HCT116 (cell line): Measurements from ENCODE around the gene ZFYVE1. TPM values are rescaled to one million over a fixed set of nuclear protein-coding genes. Genes with fewer than 3 reads are reported as not detected.
A peak's percentile ranks its signal among the peaks of the same experiment; 100 is the strongest.

Source experiments
- ATAC-seq: fragments of 200-7000 bp; cut with Tn5 transposase; 2 replicates; pipeline ENCODE4 v1.9.1; 2020; ENCODE audit warnings: mild to moderate bottlenecking, moderate library complexity
- BruUV-seq: library from RNA; stranded (reverse); fragments of 400-500 nt; replicated peaks from 2 replicates; lab custom pipeline; 2021; lab: Mats Ljungman, UMichigan
- CTCF ChIA-PET: fragments of 300-600 bp; sonication (Branson Sonifier 250); formaldehyde crosslinking; loops from one replicate; lab custom pipeline; 2021; ENCODE audit warnings: antibody characterized with exemption; lab: Charles Lee
- POLR2A ChIA-PET: fragments of 300-600, 350-600 bp; sonication (Branson Sonifier 250); formaldehyde crosslinking; loops from one replicate; lab custom pipeline; 2021; ENCODE audit warnings: antibody characterized with exemption; lab: Charles Lee
- RAD21 ChIA-PET, 2 experiments: fragments of 300-600 bp; sonication (Branson Sonifier 250); formaldehyde crosslinking; loops; one replicate each; lab custom pipeline; 2023; ENCODE audit warnings: low total read pairs in 2 of 2; ENCODE audit not compliant: uncharacterized antibody in 2 of 2, unreplicated experiment in 2 of 2, low non-redundant PET in 1 of 2; lab: Charles Lee
- DNase-seq: peaks from one replicate; pipeline ENCODE4 v3.0.0-alpha.2; 2010; ENCODE audit warnings: low read depth, low spot score
- H2AFZ ChIP-seq: fragments of 200-600 bp; shearing (Covaris generic), sonication (generic); 2 replicates; pipeline ENCODE4 v1.6.1; 2017; ENCODE audit warnings: low read depth, mixed run types, mixed read lengths, antibody characterized with exemption, low read length; ENCODE audit not compliant: poor library complexity, severe bottlenecking
- H3K27ac ChIP-seq: 2 replicates; pipeline ENCODE4 v1.5.1; 2012; ENCODE audit warnings: low read depth, low read length
- H3K27me3 ChIP-seq: fragments of 200-600 bp; sonication (generic); 2 replicates; pipeline ENCODE4 v1.6.1; 2016; ENCODE audit warnings: mixed run types, low read length, mixed read lengths; ENCODE audit not compliant: insufficient read depth
- H3K36me3 ChIP-seq, 2 experiments: fragments of 200-500 bp in 1 of 2; fragments of 200-600 bp in 1 of 2; sonication (Bioruptor generic) in 1 of 2; sonication (generic) in 1 of 2; 2 replicates each; pipeline versions ENCODE4 v1.5.1 to v1.6.1; 2014 to 2016; ENCODE audit warnings: low read length in 2 of 2, inconsistent platforms in 1 of 2, mixed read lengths in 1 of 2, mixed run types in 1 of 2; ENCODE audit not compliant: insufficient read depth in 2 of 2, control insufficient read depth in 1 of 2
- H3K4me1 ChIP-seq, 2 experiments: fragments of 200-600 bp in 1 of 2; sonication (generic) in 1 of 2; 2 replicates each; pipeline versions ENCODE4 v1.5.1 to v1.6.1; 2012 to 2017; ENCODE audit warnings: low read length in 2 of 2, inconsistent platforms in 1 of 2, mild to moderate bottlenecking in 1 of 2, mixed read lengths in 1 of 2, mixed run types in 1 of 2, moderate library complexity in 1 of 2; ENCODE audit not compliant: insufficient read depth in 2 of 2, control insufficient read depth in 1 of 2
- H3K4me2 ChIP-seq: fragments of 200-600 bp; sonication (generic); 2 replicates; pipeline ENCODE4 v1.6.1; 2017; ENCODE audit warnings: mixed run types, low read length, mixed read lengths
- H3K4me3 ChIP-seq, 2 experiments: fragments of 200-600 bp in 1 of 2; sonication (generic) in 1 of 2; replicated peaks in 1 of 2; 2 replicates each; pipeline ENCODE4 v1.5.1; 2011 to 2016; ENCODE audit warnings: low read length in 2 of 2, control low read depth in 1 of 2, low read depth in 1 of 2, mild to moderate bottlenecking in 1 of 2, mixed read lengths in 1 of 2, mixed run types in 1 of 2
- H3K79me2 ChIP-seq: fragments of 200-600 bp; sonication (generic); 2 replicates; pipeline ENCODE4 v1.6.1; 2017; ENCODE audit warnings: mild to moderate bottlenecking, mixed run types, low read length, moderate library complexity, mixed read lengths; ENCODE audit not compliant: insufficient read depth
- H3K9ac ChIP-seq: fragments of 200-600 bp; sonication (generic); 2 replicates; pipeline ENCODE4 v1.6.1; 2016; ENCODE audit warnings: low read length, mixed read lengths
- H3K9me2 ChIP-seq: fragments of 200-600 bp; sonication (generic), shearing (Covaris generic); 2 replicates; pipeline ENCODE4 v1.6.1; 2017; ENCODE audit warnings: mixed run types, mild to moderate bottlenecking, moderate library complexity; ENCODE audit not compliant: insufficient read depth
- H3K9me3 ChIP-seq, 2 experiments: fragments of 200-500 bp in 1 of 2; fragments of 200-600 bp in 1 of 2; sonication (Bioruptor generic) in 1 of 2; sonication (generic) in 1 of 2; 2 replicates each; pipeline ENCODE4 v1.6.1; 2014 to 2017; ENCODE audit warnings: low read length in 2 of 2, mixed read lengths in 2 of 2, inconsistent platforms in 1 of 2, low read depth in 1 of 2, mild to moderate bottlenecking in 1 of 2, mixed run types in 1 of 2, moderate library complexity in 1 of 2; ENCODE audit not compliant: control insufficient read depth in 1 of 2, insufficient read depth in 1 of 2
- H4K20me1 ChIP-seq: fragments of 200-600 bp; sonication (generic), shearing (Covaris generic); 2 replicates; pipeline ENCODE4 v1.6.1; 2017; ENCODE audit warnings: mixed run types, mild to moderate bottlenecking, moderate library complexity; ENCODE audit not compliant: insufficient read depth
- ATF3 ChIP-seq: IDR thresholded peaks from 2 replicates; pipeline ENCODE4 v1.6.1; 2012
- CTCF ChIP-seq, 3 experiments: fragments of 200-600 bp in 1 of 3; sonication (generic) in 1 of 3; IDR thresholded peaks in 2 of 3; conservative IDR thresholded peaks in 1 of 3; 2 replicates each; pipeline ENCODE4 v1.5.1; 2012 to 2017; ENCODE audit warnings: low read depth in 2 of 3, low read length in 2 of 3, antibody characterized with exemption in 1 of 3, borderline replicate concordance in 1 of 3, control low read depth in 1 of 3, mild to moderate bottlenecking in 1 of 3, mixed read lengths in 1 of 3, mixed run types in 1 of 3, moderate library complexity in 1 of 3; ENCODE audit not compliant: insufficient read depth in 1 of 3
- ELF1 ChIP-seq: IDR thresholded peaks from 2 replicates; pipeline ENCODE4 v1.6.1; 2012; ENCODE audit warnings: low read depth, borderline replicate concordance
- EZH2phosphoT487 ChIP-seq: fragments of 200-600 bp; IDR thresholded peaks from 2 replicates; pipeline ENCODE4 v1.6.1; 2018; ENCODE audit warnings: antibody characterized with exemption, borderline replicate concordance
- FOSL1 ChIP-seq: IDR thresholded peaks from 2 replicates; pipeline ENCODE4 v1.6.1; 2012; ENCODE audit warnings: low read depth
- MAX ChIP-seq: IDR thresholded peaks from 2 replicates; pipeline ENCODE4 v1.6.1; 2012
- POLR2AphosphoS5 ChIP-seq: IDR thresholded peaks from 2 replicates; pipeline ENCODE4 v1.6.1; 2011; ENCODE audit warnings: mild to moderate bottlenecking, low read depth, low read length, moderate library complexity
- RAD21 ChIP-seq: IDR thresholded peaks from 2 replicates; pipeline ENCODE4 v1.6.1; 2012; ENCODE audit warnings: low read depth, mild to moderate bottlenecking
- SIN3A ChIP-seq: IDR thresholded peaks from 2 replicates; pipeline ENCODE4 v1.6.1; 2012; ENCODE audit warnings: low read depth
- SRF ChIP-seq: IDR thresholded peaks from 2 replicates; pipeline ENCODE4 v1.6.1; 2012; ENCODE audit warnings: low read depth
- TCF7L2 ChIP-seq: IDR thresholded peaks from 2 replicates; pipeline ENCODE4 v1.7.0; 2011; ENCODE audit warnings: borderline replicate concordance, inconsistent platforms; ENCODE audit not compliant: insufficient read depth, insufficient read length; ENCODE audit errors: extremely low read depth
- ZFX ChIP-seq: fragments of 450-650 bp; IDR thresholded peaks from 2 replicates; pipeline ENCODE4 v1.6.1; 2017
- intact Hi-C: fragments of 100-400 bp; cut with micrococcal nuclease; formaldehyde crosslinking; loops from 2 replicates; pipeline ENCODE4 v1.10.0; 2022
- total RNA-seq: library from RNA; stranded (reverse); gene quantifications from one replicate; pipeline ENCODE4 v1.2.1, GENCODE V29; 2021; ENCODE audit not compliant: unreplicated experiment

ZFYVE1 gene
- total RNA-seq, 1 experiment from 2014 or later: 7.7 TPM

- CTCF ChIA-PET: no interaction called here
- Histone ChIP-seq H3K9me2 (no peaks in the 10 kb centered on the region), H3K27ac (no peak overlapping the region), H4K20me1 (no peaks in the 10 kb centered on the region), H3K9ac (no peak overlapping the region), H3K9me3 (no peaks in the 10 kb centered on the region), H3K79me2 (no peaks in the 10 kb centered on the region), H3K4me2 (no peak overlapping the region), H2AFZ (no peak overlapping the region), H3K27me3 (no peaks in the 10 kb centered on the region), H3K4me1 (no peaks in the 10 kb centered on the region), H3K36me3 (no peaks in the 10 kb centered on the region; a peak in 1 of 4 replicates), H3K4me3 (no peak overlapping the region)
- POLR2A ChIA-PET: no interaction called here
- RAD21 ChIA-PET: no interaction called here
- no peak for DNase-seq
- no peak for ATAC-seq
- TF ChIP-seq SRF: no peak
- TF ChIP-seq POLR2AphosphoS5: no peak
- TF ChIP-seq TCF7L2: no peak
- TF ChIP-seq FOSL1: no peak
- no TSS peak for BruUV-seq
- intact Hi-C loops: no loop called here
Observed at GRCh38 chr14:72978856-72979255, 48.0 kb downstream of the ZFYVE1 start.

- ChIA-PET CTCF (interaction anchor here (0.9 to 1.2 kb wide), 2 partner anchors 74 to 496 kb away, joined by 4 to 6 read pairs; no protein-coding TSS in a partner anchor), RAD21 (no interaction called here), POLR2A (no interaction called here)
- DNase-seq (no peak), ATAC-seq (peak; percentile 79)
- Histone ChIP-seq H3K9me3 (no peaks in the 10 kb centered on the region), H3K27ac (no peak overlapping the region), H3K79me2 (no peaks in the 10 kb centered on the region), H4K20me1 (no peaks in the 10 kb centered on the region), H3K36me3 (no peaks in the 10 kb centered on the region), H3K9ac (no peak overlapping the region), H3K4me2 (no peak overlapping the region), H3K4me3 (no peak overlapping the region), H3K4me1 (no peaks in the 10 kb centered on the region), H2AFZ (no peak overlapping the region), H3K27me3 (no peaks in the 10 kb centered on the region), H3K9me2 (no peaks in the 10 kb centered on the region)
- TF ChIP-seq MAX (no peak), ZFX (no peak), CTCF (IDR thresholded peaks at IDR 0.05 in 2 of 3, conservative IDR thresholded peaks at IDR 0.05 in 1 of 3; ENCODE audit: borderline replicate concordance in 1 of 3, insufficient read depth in 1 of 3, low read depth in 2 of 3, low read length in 2 of 3) (peak in 2 of 3 experiments; percentile 45 to 51; a peak in 4 of 6 replicates), TCF7L2 (no peak), RAD21 (peak; percentile 59), EZH2phosphoT487 (no peak), ELF1 (no peak), ATF3 (no peak), SIN3A (no peak)
- intact Hi-C loops: no loop called here
- BruUV-seq: no TSS peak
Observed at GRCh38 chr14:72975770-72976169, 51.1 kb downstream of the ZFYVE1 start.
